HCT116 (cell line): ENCODE measurements around the gene SGCB.
"Not testable (repeated sequence)": the region's sequence is repeated elsewhere in the genome, so short reads cannot be mapped to it uniquely, and the experiment has no call there.

Source experiments
- CBX3 ChIP-seq: IDR thresholded peaks from 2 replicates; pipeline ENCODE4 v1.6.1; 2012; ENCODE audit warnings: low read depth
- EZH2 ChIP-seq: fragments of 200-600 bp; sonication (generic); IDR thresholded peaks from 2 replicates; pipeline ENCODE4 v1.6.1; 2017; ENCODE audit warnings: antibody characterized with exemption, mixed run types
- POLR2A ChIP-seq: IDR thresholded peaks from 2 replicates; pipeline ENCODE4 v1.7.0; 2011; ENCODE audit warnings: borderline replicate concordance; ENCODE audit not compliant: insufficient read depth, insufficient read length; ENCODE audit errors: extremely low read depth
- ZFX ChIP-seq: fragments of 450-650 bp; IDR thresholded peaks from 2 replicates; pipeline ENCODE4 v1.6.1; 2017
- TF ChIP-seq, protein P1 (sequence below), 3 experiments: fragments of 200-600 bp in 1 of 3; sonication (generic) in 1 of 3; IDR thresholded peaks in 2 of 3; conservative IDR thresholded peaks in 1 of 3; 2 replicates each; pipeline ENCODE4 v1.5.1; 2012 to 2017; ENCODE audit warnings: low read depth in 2 of 3, low read length in 2 of 3, antibody characterized with exemption in 1 of 3, borderline replicate concordance in 1 of 3, control low read depth in 1 of 3, mild to moderate bottlenecking in 1 of 3, mixed read lengths in 1 of 3, mixed run types in 1 of 3, moderate library complexity in 1 of 3; ENCODE audit not compliant: insufficient read depth in 1 of 3
- TF ChIP-seq, protein P2 (sequence below): IDR thresholded peaks from 2 replicates; pipeline ENCODE4 v1.6.1; 2012

DNA sequence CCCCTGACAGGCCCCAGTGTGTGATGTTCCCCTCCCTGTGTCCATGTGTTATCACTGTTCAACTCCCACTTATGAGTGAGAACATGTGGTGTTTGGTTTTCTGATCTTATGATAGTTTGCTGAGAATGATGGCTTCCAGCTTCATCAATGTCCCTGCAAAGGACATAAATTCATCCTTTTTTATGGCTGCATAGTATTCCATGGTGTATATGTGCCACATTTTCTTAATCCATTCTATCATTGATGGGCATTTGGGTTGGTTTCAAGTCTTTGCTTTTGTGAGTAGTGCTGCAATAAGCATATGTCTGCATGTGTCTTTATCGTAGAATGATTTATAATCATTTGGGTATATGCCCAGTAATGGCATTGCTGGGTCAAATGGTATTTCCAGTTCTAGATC lies 48.3 kb upstream of the SGCB start:
- not testable (repeated sequence) for TF ChIP-seq CBX3, POLR2A, ZFX, EZH2
- TF ChIP-seq, protein P1, sequence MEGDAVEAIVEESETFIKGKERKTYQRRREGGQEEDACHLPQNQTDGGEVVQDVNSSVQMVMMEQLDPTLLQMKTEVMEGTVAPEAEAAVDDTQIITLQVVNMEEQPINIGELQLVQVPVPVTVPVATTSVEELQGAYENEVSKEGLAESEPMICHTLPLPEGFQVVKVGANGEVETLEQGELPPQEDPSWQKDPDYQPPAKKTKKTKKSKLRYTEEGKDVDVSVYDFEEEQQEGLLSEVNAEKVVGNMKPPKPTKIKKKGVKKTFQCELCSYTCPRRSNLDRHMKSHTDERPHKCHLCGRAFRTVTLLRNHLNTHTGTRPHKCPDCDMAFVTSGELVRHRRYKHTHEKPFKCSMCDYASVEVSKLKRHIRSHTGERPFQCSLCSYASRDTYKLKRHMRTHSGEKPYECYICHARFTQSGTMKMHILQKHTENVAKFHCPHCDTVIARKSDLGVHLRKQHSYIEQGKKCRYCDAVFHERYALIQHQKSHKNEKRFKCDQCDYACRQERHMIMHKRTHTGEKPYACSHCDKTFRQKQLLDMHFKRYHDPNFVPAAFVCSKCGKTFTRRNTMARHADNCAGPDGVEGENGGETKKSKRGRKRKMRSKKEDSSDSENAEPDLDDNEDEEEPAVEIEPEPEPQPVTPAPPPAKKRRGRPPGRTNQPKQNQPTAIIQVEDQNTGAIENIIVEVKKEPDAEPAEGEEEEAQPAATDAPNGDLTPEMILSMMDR (IDR thresholded peaks at IDR 0.05 in 2 of 3, conservative IDR thresholded peaks at IDR 0.05 in 1 of 3; ENCODE audit: borderline replicate concordance in 1 of 3, insufficient read depth in 1 of 3, low read depth in 2 of 3, low read length in 2 of 3), result not testable (repeated sequence)
- TF ChIP-seq, protein P2, sequence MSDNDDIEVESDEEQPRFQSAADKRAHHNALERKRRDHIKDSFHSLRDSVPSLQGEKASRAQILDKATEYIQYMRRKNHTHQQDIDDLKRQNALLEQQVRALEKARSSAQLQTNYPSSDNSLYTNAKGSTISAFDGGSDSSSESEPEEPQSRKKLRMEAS, result not testable (repeated sequence)
